ENCODE results near the gene IQCE.

IQCE gene

DNA sequence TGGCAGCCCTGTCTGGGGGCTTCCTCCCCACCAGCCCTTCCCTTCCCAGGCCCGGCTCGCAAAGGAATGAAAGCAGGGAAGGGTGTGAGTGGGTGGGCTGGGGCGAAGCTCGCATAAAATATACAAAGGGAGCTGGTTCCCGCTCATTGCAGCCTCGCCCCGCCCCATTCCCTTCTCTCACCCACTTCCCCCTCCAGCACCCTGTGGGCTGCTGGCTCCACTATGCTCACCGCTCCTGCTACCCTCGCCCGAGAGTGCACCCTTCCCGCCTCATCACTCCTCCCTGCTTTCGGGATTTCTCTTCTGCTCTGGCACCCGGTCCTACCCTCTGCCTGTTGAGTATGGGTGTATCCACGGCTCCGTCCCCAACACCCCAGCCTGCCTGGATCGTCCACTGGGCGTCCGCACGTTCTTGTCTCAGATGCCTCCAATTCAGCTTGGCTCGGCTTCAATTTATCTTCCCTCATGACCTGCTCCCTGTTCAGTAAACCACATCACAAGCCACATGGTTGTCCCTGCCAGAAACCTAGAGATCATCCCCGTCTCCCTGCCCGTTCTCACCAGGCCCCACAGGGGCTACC is 58.6 kb downstream of the IQCE start:
- Histone ChIP-seq H3K36me3 (ENCODE audit: control insufficient read depth, low read length) (no peaks in the 10 kb centered on the region), H4K20me1 (ENCODE audit: control insufficient read depth, insufficient read depth, low read depth, low read length) (no peaks in the 10 kb centered on the region), H3K9me3 (ENCODE audit: control insufficient read depth, insufficient read depth, low read length) (no peaks in the 10 kb centered on the region), H3K4me2 (ENCODE audit: low read length) (no peak overlapping the region), H3K9me2 (replicated peaks; ENCODE audit: control insufficient read depth, low read length) (no peaks in the 10 kb centered on the region), H3K4me1 (ENCODE audit: control insufficient read depth, low read length) (peaks cover 55% of the 10 kb centered on the region), H3F3A (ENCODE audit: control insufficient read depth, insufficient read depth) (peaks cover 8% of the 10 kb centered on the region), H3K79me2 (ENCODE audit: control insufficient read depth, low read length) (no peaks in the 10 kb centered on the region), H3K27me3 (ENCODE audit: control insufficient read depth, low read length) (peaks cover 7% of the 10 kb centered on the region; the same call in 1 of the 2 replicates), H3K27ac (ENCODE audit: low read depth, low read length) (no peak overlapping the region), H3K4me3 (ENCODE audit: low read length) (no peak overlapping the region)
- TF ChIP-seq EZH2phosphoT487 (IDR thresholded peaks at IDR 0.05; ENCODE audit: borderline replicate concordance, low read length): no peak
- TF ChIP-seq, protein P1, sequence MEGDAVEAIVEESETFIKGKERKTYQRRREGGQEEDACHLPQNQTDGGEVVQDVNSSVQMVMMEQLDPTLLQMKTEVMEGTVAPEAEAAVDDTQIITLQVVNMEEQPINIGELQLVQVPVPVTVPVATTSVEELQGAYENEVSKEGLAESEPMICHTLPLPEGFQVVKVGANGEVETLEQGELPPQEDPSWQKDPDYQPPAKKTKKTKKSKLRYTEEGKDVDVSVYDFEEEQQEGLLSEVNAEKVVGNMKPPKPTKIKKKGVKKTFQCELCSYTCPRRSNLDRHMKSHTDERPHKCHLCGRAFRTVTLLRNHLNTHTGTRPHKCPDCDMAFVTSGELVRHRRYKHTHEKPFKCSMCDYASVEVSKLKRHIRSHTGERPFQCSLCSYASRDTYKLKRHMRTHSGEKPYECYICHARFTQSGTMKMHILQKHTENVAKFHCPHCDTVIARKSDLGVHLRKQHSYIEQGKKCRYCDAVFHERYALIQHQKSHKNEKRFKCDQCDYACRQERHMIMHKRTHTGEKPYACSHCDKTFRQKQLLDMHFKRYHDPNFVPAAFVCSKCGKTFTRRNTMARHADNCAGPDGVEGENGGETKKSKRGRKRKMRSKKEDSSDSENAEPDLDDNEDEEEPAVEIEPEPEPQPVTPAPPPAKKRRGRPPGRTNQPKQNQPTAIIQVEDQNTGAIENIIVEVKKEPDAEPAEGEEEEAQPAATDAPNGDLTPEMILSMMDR (IDR thresholded peaks at IDR 0.05; ENCODE audit: low read depth, low read length, poor library complexity, severe bottlenecking): no peak

DNA sequence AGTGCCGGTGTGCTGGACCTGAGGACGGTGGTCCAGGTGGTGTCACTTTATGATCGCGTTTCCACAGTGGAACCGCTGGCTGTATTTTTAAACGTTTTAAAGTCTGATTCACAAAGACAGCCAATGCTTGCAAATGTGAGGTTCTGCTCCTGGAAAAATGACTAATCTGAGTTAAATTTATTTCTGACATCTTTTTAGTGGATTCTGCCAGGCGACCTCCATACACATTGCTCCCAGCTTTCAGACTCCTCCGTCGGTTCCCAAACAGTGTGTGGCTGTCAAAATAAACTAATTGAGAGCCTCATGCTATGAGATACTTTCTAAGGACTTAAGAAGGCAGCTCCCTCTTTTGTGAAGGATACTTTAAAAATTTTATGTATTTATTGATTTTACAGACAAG is 60.3 kb downstream of the IQCE start:
- Histone ChIP-seq H3K9me2 (replicated peaks; ENCODE audit: control insufficient read depth, low read length) (no peaks in the 10 kb centered on the region), H3K27ac (ENCODE audit: low read depth, low read length) (no peak overlapping the region), H3K4me3 (ENCODE audit: low read length) (no peak overlapping the region), H3K36me3 (ENCODE audit: control insufficient read depth, low read length) (no peaks in the 10 kb centered on the region), H3K27me3 (ENCODE audit: control insufficient read depth, low read length) (peaks cover 4% of the 10 kb centered on the region), H3K9me3 (ENCODE audit: control insufficient read depth, insufficient read depth, low read length) (no peaks in the 10 kb centered on the region), H3K4me1 (ENCODE audit: control insufficient read depth, low read length) (peaks cover 46% of the 10 kb centered on the region), H3F3A (ENCODE audit: control insufficient read depth, insufficient read depth) (peaks cover 6% of the 10 kb centered on the region), H3K79me2 (ENCODE audit: control insufficient read depth, low read length) (no peaks in the 10 kb centered on the region), H4K20me1 (ENCODE audit: control insufficient read depth, insufficient read depth, low read depth, low read length) (no peaks in the 10 kb centered on the region), H3K4me2 (ENCODE audit: low read length) (no peak overlapping the region)
- TF ChIP-seq, protein P1 (IDR thresholded peaks at IDR 0.05; ENCODE audit: low read depth, low read length, poor library complexity, severe bottlenecking): no peak
- no peak for TF ChIP-seq EZH2phosphoT487 (IDR thresholded peaks at IDR 0.05; ENCODE audit: borderline replicate concordance, low read length)

DNA sequence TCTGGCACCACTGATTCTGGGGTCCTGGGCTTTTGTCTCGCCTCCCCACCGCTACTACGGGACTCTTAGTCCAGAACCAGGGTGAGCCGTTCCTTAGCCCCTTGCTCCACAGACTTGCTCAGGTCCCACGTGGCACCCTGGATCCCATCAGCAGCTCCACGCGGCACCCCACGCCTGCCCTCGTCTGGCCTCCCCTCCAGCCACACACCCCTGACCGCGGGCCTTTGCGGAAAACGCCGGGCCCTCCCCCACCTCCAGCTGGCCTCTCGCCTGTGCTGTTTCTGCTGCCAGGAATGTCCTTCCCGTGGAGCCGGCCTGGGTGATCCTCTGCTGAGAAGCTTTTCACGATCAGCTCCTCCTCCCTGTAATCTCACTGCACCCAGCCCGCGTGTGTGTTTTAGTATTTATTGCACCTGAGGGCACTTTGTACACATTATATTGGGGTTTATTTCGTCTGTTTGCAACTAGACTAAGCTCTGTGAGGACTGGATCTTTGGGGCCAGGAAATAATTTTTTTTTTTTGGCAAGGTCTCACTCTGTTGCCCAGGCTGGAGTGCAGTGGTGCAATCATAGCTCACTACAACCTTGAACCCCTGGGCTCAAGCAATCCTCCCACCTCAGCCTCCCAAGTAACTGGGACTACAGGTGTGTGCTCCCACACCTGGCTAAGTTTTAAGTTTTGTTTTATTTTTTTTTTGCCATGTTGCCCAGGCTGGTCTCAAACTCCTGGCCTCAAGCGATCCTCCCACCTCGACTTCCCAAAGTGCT is 62.5 kb downstream of the IQCE start:
- peaks cover 4% of the 10 kb centered on the region for H3F3A ChIP-seq (ENCODE audit: control insufficient read depth, insufficient read depth)
- no peak overlapping the region for H3K27ac ChIP-seq (ENCODE audit: low read depth, low read length)
- no peaks in the 10 kb centered on the region for H3K9me2 ChIP-seq (replicated peaks; ENCODE audit: control insufficient read depth, low read length)
- TF ChIP-seq EZH2phosphoT487 (IDR thresholded peaks at IDR 0.05; ENCODE audit: borderline replicate concordance, low read length): no peak
- TF ChIP-seq, protein P1 (IDR thresholded peaks at IDR 0.05; ENCODE audit: low read depth, low read length, poor library complexity, severe bottlenecking): no peak
- no peak overlapping the region for H3K4me3 ChIP-seq (ENCODE audit: low read length)
- H3K4me2 ChIP-seq (ENCODE audit: low read length): no peak overlapping the region; the same call in 1 of the 2 replicates
- no peaks in the 10 kb centered on the region for H3K36me3 ChIP-seq (ENCODE audit: control insufficient read depth, low read length)
- no peaks in the 10 kb centered on the region for H4K20me1 ChIP-seq (ENCODE audit: control insufficient read depth, insufficient read depth, low read depth, low read length)
- H3K27me3 ChIP-seq (ENCODE audit: control insufficient read depth, low read length): peaks cover 9% of the 10 kb centered on the region; the same call in 1 of the 2 replicates
- H3K9me3 ChIP-seq (ENCODE audit: control insufficient read depth, insufficient read depth, low read length): no peaks in the 10 kb centered on the region
- H3K4me1 ChIP-seq (ENCODE audit: control insufficient read depth, low read length): peaks cover 36% of the 10 kb centered on the region
- H3K79me2 ChIP-seq (ENCODE audit: control insufficient read depth, low read length): no peaks in the 10 kb centered on the region

Data from DOHH2 (cell line).